Breast epithelium (tissue), 3 donors: Measurements from ENCODE around the gene OR8B12.

Source experiments
- POLR2A ChIP-seq: fragments of 450-650 bp; IDR thresholded peaks from one replicate; pipeline ENCODE4 v1.6.1; 2016; ENCODE audit warnings: antibody characterized with exemption, mild to moderate bottlenecking, moderate library complexity
- TF ChIP-seq, protein P1 (sequence below), 3 donors: fragments of 450-650 bp; IDR thresholded peaks; one replicate each; pipeline ENCODE4 v1.5.1; 2016 to 2017; ENCODE audit warnings: antibody characterized with exemption in 3 of 3, mild to moderate bottlenecking in 3 of 3, moderate library complexity in 3 of 3

GRCh38 chr11:124577716-124578427 lies 34.4 kb upstream of the OR8B12 start:
- TF ChIP-seq, protein P1, sequence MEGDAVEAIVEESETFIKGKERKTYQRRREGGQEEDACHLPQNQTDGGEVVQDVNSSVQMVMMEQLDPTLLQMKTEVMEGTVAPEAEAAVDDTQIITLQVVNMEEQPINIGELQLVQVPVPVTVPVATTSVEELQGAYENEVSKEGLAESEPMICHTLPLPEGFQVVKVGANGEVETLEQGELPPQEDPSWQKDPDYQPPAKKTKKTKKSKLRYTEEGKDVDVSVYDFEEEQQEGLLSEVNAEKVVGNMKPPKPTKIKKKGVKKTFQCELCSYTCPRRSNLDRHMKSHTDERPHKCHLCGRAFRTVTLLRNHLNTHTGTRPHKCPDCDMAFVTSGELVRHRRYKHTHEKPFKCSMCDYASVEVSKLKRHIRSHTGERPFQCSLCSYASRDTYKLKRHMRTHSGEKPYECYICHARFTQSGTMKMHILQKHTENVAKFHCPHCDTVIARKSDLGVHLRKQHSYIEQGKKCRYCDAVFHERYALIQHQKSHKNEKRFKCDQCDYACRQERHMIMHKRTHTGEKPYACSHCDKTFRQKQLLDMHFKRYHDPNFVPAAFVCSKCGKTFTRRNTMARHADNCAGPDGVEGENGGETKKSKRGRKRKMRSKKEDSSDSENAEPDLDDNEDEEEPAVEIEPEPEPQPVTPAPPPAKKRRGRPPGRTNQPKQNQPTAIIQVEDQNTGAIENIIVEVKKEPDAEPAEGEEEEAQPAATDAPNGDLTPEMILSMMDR (IDR thresholded peaks at IDR 0.05), result no peak
- TF ChIP-seq POLR2A, result no peak
